Measurements from ENCODE around the gene TENT4B.

- no peak for TF ChIP-seq POLR2AphosphoS5 (IDR thresholded peaks at IDR 0.05; ENCODE audit: borderline replicate concordance, low read depth, low read length)
- no peak for TF ChIP-seq EZH2 (IDR thresholded peaks at IDR 0.05)
- TF ChIP-seq FOXP2 (optimal IDR thresholded peaks at IDR 0.05; ENCODE audit: control extremely low read depth, extremely low read length, insufficient read depth), result no peak
Observed at GRCh38 chr16:50209546-50210265, 56.6 kb downstream of the TENT4B start.
